Pancreas (tissue), 10 donors: ENCODE data around the gene CAV1. TPM values are rescaled to one million over a fixed set of nuclear protein-coding genes. Genes with fewer than 3 reads are reported as not detected.

Experiments used
- ATAC-seq, 4 donors: fragments of 200-7000 bp; cut with Tn5 transposase; one replicate each; pipeline versions ENCODE4 v1.8.0 to v1.9.1; 2020; ENCODE audit warnings: mild to moderate bottlenecking in 4 of 4, moderate library complexity in 4 of 4
- DNase-seq, 6 donors: peaks; one replicate each; pipeline ENCODE4 v3.0.0-alpha.2; 2020
- FAIRE-seq: peaks from 2 replicates; lab custom pipeline; 2012; peaks lifted over from hg19 to GRCh38; lab: Jason Lieb, UNC
- H3K27ac ChIP-seq, 4 donors: fragments of 200-600 bp; sonication (generic); 1 replicate in 3 of 4; 2 replicates in 1 of 4; pipeline versions ENCODE4 v1.5.0 to v1.8.0; 2020
- H3K27me3 ChIP-seq, 4 donors: fragments of 200-600 bp; one replicate each; pipeline ENCODE4 v1.8.0; 2021
- H3K36me3 ChIP-seq, 3 donors: fragments of 200-600 bp; sonication (generic) in 1 of 3; one replicate each; pipeline versions ENCODE4 v1.5.0 to v1.8.0; 2020 to 2021
- H3K4me1 ChIP-seq, 3 donors: fragments of 200-600 bp; one replicate each; pipeline ENCODE4 v1.8.0; 2021
- H3K4me3 ChIP-seq, 4 donors: fragments of 200-600 bp; sonication (generic) in 2 of 4; one replicate each; pipeline versions ENCODE4 v1.5.0 to v1.8.0; 2020 to 2021
- H3K9me3 ChIP-seq, 4 donors: fragments of 200-600 bp; one replicate each; pipeline ENCODE4 v1.8.0; 2021
- WGBS, 2 donors: extraction: QIAGEN DNeasy Blood & Tissue Kit; methylation state at CpG; one replicate each; pipeline ENCODE4 v1.1.7; 2013; 5-methylcytosine and 5-hydroxymethylcytosine counted together
- intact Hi-C, 3 donors: fragments of 100-400 bp; cut with DNase I; formaldehyde crosslinking; loops; one replicate each; pipeline versions ENCODE4 v1.11.1 to v1.14.2; 2022
- polyA plus RNA-seq, 2 donors: library from polyadenylated mRNA; stranded (reverse); fragments of 200-250 nt; gene quantifications; one replicate each; pipeline ENCODE4 v1.2.3, GENCODE V29; 2013
- total RNA-seq, 6 donors: library from RNA; stranded (reverse); fragmentation: NEBNext Ultra II Directional in 4 of 6; extraction: Animal tissue kit (Norgen Biotek cat#: 25700) in 4 of 6; gene quantifications; one replicate each; pipeline versions ENCODE4 v1.2.1 to v1.2.4, GENCODE V29; 2021 to 2023
- TF ChIP-seq, protein P1 (sequence below), 4 donors: fragments of 200-600 bp; sonication (generic) in 3 of 4; IDR thresholded peaks; one replicate each; pipeline versions ENCODE4 v1.5.0 to v1.8.0; 2021; ENCODE audit warnings: antibody characterized with exemption in 4 of 4
- donor health status: healthy with polysubstance abuse.
- donor health status: DM: no; HTN: no; CAD: no; lungs with moderate emphysema.
- donor health status: DM: no; HTN: no; CAD: no.
- donor health status: control.
- donor health status: control.
- donor health status: Bipolar disorder and iron deficiency.
- donor health status: DM: yes; HTN: yes; CAD: no.
- donor health status: DM: no; HTN: no; CAD: no.
- donor health status: DM: no; HTN: no; CAD: no.
- donor health status: DM: yes; HTN: yes; CAD: no.

Gene CAV1
- total and polyA plus RNA-seq, 8 donors = 4.6 to 19.5 (median 11.2) TPM

DNA sequence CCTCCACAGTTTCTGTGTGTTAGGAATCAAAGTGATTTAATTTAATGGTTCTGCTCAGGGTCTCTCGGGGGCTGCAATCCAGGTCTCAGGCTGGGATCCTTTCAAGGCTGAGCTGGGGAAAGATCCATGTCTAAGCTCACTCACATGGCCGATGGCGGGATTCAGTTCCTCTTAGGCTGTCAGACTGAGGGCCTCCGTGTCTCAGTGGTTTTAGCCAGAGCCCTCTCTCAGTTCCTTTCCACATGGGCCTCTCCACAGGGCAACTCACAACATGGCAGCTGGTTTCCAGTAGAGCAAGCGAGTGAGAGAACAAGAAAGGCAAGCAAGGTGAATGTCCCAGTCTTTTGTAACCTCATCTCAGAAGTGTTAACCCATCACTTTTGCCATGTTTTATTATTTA, 26.9 kb downstream of the CAV1 start:
- 86 to 90% methylated on average over 5 of the region's 5 CpGs for WGBS, 2 donors
- H3K27me3 ChIP-seq = no peaks in the 10 kb centered on the region
- TF ChIP-seq, protein P1, sequence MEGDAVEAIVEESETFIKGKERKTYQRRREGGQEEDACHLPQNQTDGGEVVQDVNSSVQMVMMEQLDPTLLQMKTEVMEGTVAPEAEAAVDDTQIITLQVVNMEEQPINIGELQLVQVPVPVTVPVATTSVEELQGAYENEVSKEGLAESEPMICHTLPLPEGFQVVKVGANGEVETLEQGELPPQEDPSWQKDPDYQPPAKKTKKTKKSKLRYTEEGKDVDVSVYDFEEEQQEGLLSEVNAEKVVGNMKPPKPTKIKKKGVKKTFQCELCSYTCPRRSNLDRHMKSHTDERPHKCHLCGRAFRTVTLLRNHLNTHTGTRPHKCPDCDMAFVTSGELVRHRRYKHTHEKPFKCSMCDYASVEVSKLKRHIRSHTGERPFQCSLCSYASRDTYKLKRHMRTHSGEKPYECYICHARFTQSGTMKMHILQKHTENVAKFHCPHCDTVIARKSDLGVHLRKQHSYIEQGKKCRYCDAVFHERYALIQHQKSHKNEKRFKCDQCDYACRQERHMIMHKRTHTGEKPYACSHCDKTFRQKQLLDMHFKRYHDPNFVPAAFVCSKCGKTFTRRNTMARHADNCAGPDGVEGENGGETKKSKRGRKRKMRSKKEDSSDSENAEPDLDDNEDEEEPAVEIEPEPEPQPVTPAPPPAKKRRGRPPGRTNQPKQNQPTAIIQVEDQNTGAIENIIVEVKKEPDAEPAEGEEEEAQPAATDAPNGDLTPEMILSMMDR (IDR thresholded peaks at IDR 0.05) = no peak
- no peak for DNase-seq
- intact Hi-C loops = no loop called here
- no peaks in the 10 kb centered on the region for H3K4me1 ChIP-seq
- no peaks in the 10 kb centered on the region for H3K36me3 ChIP-seq
- H3K27ac ChIP-seq = no peak overlapping the region
- H3K4me3 ChIP-seq = no peak overlapping the region
- ATAC-seq = no peak
- no peak for FAIRE-seq
- H3K9me3 ChIP-seq = no peaks in the 10 kb centered on the region

DNA sequence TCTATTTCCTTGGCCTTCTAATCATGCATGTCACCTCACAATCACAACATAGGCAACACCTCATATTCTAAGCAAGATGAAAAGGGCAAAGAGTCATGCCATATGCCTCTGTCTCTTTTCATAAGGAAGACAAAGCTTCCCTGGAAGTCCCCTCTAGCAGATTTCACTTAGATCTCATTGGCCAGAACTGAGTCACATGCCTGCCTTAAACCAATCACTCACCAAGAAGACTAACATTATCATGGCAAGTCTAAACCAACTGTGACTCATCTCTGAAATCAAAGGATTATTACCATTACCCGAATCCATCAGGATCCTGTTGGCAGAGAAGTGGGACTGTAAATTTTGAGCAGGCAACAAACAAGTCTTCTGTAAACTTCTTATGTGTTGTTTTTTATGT, 27.8 kb downstream of the CAV1 start:
- intact Hi-C loops = no loop called here
- no peak for ATAC-seq
- no peak for FAIRE-seq
- 69 to 88% methylated on average over 1 of the region's 1 CpG for WGBS, 2 donors
- Histone ChIP-seq H3K9me3 (no peaks in the 10 kb centered on the region), H3K27me3 (no peaks in the 10 kb centered on the region), H3K4me1 (no peaks in the 10 kb centered on the region), H3K27ac (no peak overlapping the region), H3K36me3 (no peaks in the 10 kb centered on the region), H3K4me3 (no peak overlapping the region)
- DNase-seq = no peak
- TF ChIP-seq, protein P1 (IDR thresholded peaks at IDR 0.05) = no peak

DNA sequence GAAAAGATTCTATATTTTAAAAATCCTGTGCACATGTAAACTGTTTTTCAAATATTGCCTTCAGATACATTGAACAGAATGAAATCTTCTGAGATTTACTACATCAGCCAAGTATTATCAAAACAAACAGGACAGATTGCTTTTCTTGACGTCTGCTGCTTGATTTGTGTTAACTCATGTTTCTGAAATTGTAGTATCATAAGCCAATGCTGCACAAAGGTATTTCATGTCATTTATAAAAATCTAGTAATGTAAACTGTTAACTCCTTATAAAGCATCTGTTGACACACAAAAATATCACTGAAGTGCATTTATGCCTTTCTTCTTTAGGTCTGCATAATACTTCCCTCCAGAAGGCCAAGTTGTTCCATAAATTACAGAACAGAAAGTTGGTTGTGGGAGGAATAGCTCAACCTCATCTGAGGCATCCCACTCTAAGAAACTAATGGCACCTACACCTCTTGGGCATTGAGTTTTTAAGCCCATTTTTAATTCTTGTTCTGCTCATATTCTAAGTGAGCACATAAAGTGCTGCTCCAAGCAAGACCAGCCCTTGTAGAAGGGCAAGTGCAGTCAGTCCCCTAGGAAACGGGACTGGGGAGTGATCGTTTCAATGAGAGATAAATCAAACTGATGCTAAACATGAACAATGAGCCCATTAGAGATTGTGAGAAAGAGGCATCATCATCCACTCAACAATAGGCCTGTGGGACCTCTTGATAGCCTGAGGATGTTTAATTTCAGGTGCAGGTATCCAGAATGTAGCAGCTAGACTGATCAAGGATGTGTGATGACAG, 28.5 kb downstream of the CAV1 start:
- H3K27ac ChIP-seq = no peak overlapping the region
- H3K4me3 ChIP-seq = no peak overlapping the region
- no peaks in the 10 kb centered on the region for H3K36me3 ChIP-seq
- WGBS, 2 donors = 72% methylated on average over 3 of the region's 3 CpGs
- intact Hi-C loops = no loop called here
- DNase-seq (no peak), FAIRE-seq (no peak), ATAC-seq (no peak)
- no peaks in the 10 kb centered on the region for H3K4me1 ChIP-seq
- no peaks in the 10 kb centered on the region for H3K27me3 ChIP-seq
- TF ChIP-seq, protein P1 (IDR thresholded peaks at IDR 0.05) = no peak
- H3K9me3 ChIP-seq = no peaks in the 10 kb centered on the region

GRCh38 chr7:116554436-116554835, 29.6 kb downstream of the CAV1 start:
- Histone ChIP-seq H3K27ac (no peak overlapping the region), H3K36me3 (no peaks in the 10 kb centered on the region), H3K4me1 (no peaks in the 10 kb centered on the region), H3K4me3 (no peak overlapping the region), H3K27me3 (no peaks in the 10 kb centered on the region), H3K9me3 (no peaks in the 10 kb centered on the region)
- intact Hi-C loops = no loop called here
- ATAC-seq (no peak), FAIRE-seq (no peak), DNase-seq (no peak)
- TF ChIP-seq, protein P1 (IDR thresholded peaks at IDR 0.05) = no peak

DNA sequence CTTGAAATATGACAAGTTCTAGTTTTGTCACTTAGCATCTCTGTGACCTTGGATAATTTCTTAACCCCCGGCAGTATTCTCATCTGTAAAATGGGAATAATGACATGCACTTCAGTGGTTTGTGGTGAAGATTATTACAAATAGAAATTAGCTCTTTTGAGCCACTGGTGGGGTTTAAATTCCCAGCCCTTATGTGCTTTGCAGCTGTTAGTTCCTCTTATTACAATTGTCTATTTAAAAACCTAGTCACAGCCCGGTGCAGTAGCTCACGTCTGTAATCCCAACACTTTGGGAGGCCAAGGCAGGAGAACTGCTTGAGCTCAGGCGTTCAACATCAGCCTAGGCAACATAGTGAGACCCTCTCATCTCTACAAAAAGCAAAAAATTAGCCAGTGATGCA, 30.1 kb downstream of the CAV1 start:
- Histone ChIP-seq H3K9me3 (no peaks in the 10 kb centered on the region), H3K27me3 (no peaks in the 10 kb centered on the region), H3K36me3 (no peaks in the 10 kb centered on the region), H3K4me3 (no peak overlapping the region), H3K4me1 (no peaks in the 10 kb centered on the region), H3K27ac (no peak overlapping the region)
- DNase-seq = no peak
- intact Hi-C loops = no loop called here
- ATAC-seq = no peak
- TF ChIP-seq, protein P1 (IDR thresholded peaks at IDR 0.05) = no peak
- no peak for FAIRE-seq
- 71 to 85% methylated on average over 4 of the region's 4 CpGs for WGBS, 2 donors
